Suprapubic skin (tissue), 4 donors: Measurements from ENCODE around the gene RGPD4. TPM values are rescaled to one million over a fixed set of nuclear protein-coding genes. Genes with fewer than 3 reads are reported as not detected.

Experiments used
- DNase-seq, 2 donors: peaks; one replicate each; pipeline ENCODE4 v3.0.0-alpha.2; 2019; ENCODE audit warnings: low spot score in 2 of 2
- H3K27ac ChIP-seq: fragments of 200-600 bp; sonication (generic); one replicate; pipeline ENCODE4 v1.5.1; 2019
- H3K27me3 ChIP-seq: fragments of 200-600 bp; sonication (generic); one replicate; pipeline ENCODE4 v1.5.1; 2019
- H3K36me3 ChIP-seq: fragments of 200-600 bp; sonication (generic); one replicate; pipeline ENCODE4 v1.5.1; 2019
- H3K4me1 ChIP-seq: fragments of 200-600 bp; sonication (generic); one replicate; pipeline ENCODE4 v1.5.1; 2019
- H3K4me3 ChIP-seq: fragments of 200-600 bp; sonication (generic); one replicate; pipeline ENCODE4 v1.5.1; 2019; ENCODE audit warnings: mild to moderate bottlenecking
- H3K9me3 ChIP-seq: fragments of 200-600 bp; sonication (generic); one replicate; pipeline ENCODE4 v1.5.1; 2019
- CTCF ChIP-seq, 2 donors: fragments of 200-600 bp in 1 of 2; fragments of 450-650 bp in 1 of 2; sonication (generic) in 1 of 2; IDR thresholded peaks; one replicate each; pipeline ENCODE4 v1.5.1; 2016 to 2019; ENCODE audit warnings: antibody characterized with exemption in 2 of 2, mild to moderate bottlenecking in 1 of 2, moderate library complexity in 1 of 2
- EP300 ChIP-seq: sonication (generic); formaldehyde crosslinking; IDR thresholded peaks from one replicate; pipeline ENCODE4 v1.6.1; 2017; ENCODE audit warnings: antibody characterized with exemption
- POLR2A ChIP-seq, 2 donors: fragments of 450-650 bp; IDR thresholded peaks; one replicate each; pipeline ENCODE4 v1.6.1; 2017; ENCODE audit warnings: antibody characterized with exemption in 2 of 2, mild to moderate bottlenecking in 2 of 2, moderate library complexity in 2 of 2
- POLR2AphosphoS5 ChIP-seq, 3 donors: sonication (generic); formaldehyde crosslinking; IDR thresholded peaks; one replicate each; pipeline ENCODE4 v1.6.1; 2017; ENCODE audit warnings: antibody characterized with exemption in 3 of 3
- WGBS: methylation state at CpG from one replicate; pipeline ENCODE4 v1.1.5; 2018; 5-methylcytosine and 5-hydroxymethylcytosine counted together
- total RNA-seq, 4 donors: library from RNA; depleted of rRNA; stranded (reverse); fragments of >200 nt; gene quantifications; one replicate each; pipeline ENCODE4 v1.1.0, GENCODE V29; 2016

The RGPD4 gene
- total RNA-seq, 4 donors from 2014 or later = 0.08 to 0.32 TPM; not detected in 2

DNA sequence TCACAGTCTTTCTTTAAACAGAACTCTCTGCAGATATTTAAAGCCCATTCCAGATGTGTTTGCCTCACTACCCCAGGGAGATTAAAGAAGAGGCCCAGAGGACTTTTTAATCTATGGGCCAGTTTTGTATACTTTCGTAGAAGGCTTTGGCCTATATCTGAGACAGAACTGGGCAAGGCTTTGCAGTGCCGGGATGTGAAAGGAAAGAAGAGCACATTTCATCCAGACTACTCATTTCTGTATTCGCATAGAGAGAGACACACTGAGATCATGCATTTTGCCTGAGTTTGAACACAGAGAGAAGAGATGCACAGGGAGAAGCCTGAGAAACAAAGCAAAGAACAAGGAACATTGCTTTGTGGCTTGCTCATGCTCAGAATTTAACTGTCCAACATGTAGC is 104.7 kb downstream of the RGPD4 start:
- Histone ChIP-seq H3K36me3 (no peaks in the 10 kb centered on the region), H3K27me3 (no peaks in the 10 kb centered on the region), H3K27ac (no peak overlapping the region), H3K4me3 (no peak overlapping the region), H3K4me1 (no peaks in the 10 kb centered on the region), H3K9me3 (no peaks in the 10 kb centered on the region)
- TF ChIP-seq POLR2AphosphoS5 (IDR thresholded peaks at IDR 0.05) (no peak), POLR2A (IDR thresholded peaks at IDR 0.05) (no peak), CTCF (IDR thresholded peaks at IDR 0.05) (no peak), EP300 (no peak)
- 87% methylated on average over 3 of the region's 3 CpGs for WGBS
- no peak for DNase-seq

DNA sequence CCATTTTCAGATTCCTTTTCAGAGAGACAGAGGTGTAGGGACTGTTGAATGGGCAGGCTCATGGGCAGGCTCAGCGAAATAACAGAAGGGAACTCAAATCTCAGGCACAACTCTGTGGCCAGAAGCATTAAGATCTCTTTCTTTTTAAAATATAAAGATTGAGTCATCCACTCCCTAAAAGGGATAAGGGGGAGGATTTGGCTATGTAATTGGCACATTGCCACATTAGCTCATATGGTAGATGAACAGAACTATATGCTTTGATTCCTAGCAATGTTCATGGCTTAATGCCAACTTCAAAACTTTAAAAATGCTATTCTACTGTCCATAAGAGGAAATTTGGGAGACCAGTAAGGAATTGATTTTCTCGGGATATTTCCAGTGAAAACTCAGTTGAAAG is 105.8 kb downstream of the RGPD4 start:
- DNase-seq = no peak
- TF ChIP-seq POLR2AphosphoS5 (IDR thresholded peaks at IDR 0.05) = no peak
- TF ChIP-seq EP300 = no peak
- no peak for TF ChIP-seq POLR2A (IDR thresholded peaks at IDR 0.05)
- no peak for TF ChIP-seq CTCF (IDR thresholded peaks at IDR 0.05)
- H3K27me3 ChIP-seq = no peaks in the 10 kb centered on the region
- 50% methylated on average over 2 of the region's 2 CpGs for WGBS
- no peaks in the 10 kb centered on the region for H3K36me3 ChIP-seq
- H3K4me1 ChIP-seq = no peaks in the 10 kb centered on the region
- H3K4me3 ChIP-seq = no peak overlapping the region
- no peaks in the 10 kb centered on the region for H3K9me3 ChIP-seq
- no peak overlapping the region for H3K27ac ChIP-seq

- 43% methylated on average over 3 of the region's 3 CpGs for WGBS
- H3K36me3 ChIP-seq = no peaks in the 10 kb centered on the region
- H3K4me1 ChIP-seq = no peaks in the 10 kb centered on the region
- no peak overlapping the region for H3K4me3 ChIP-seq
- no peak overlapping the region for H3K27ac ChIP-seq
- TF ChIP-seq POLR2AphosphoS5 (IDR thresholded peaks at IDR 0.05) (no peak), EP300 (no peak), POLR2A (IDR thresholded peaks at IDR 0.05) (no peak), CTCF (IDR thresholded peaks at IDR 0.05) (peak in 1 of 2 donors; percentile 13)
- no peak for DNase-seq
- no peaks in the 10 kb centered on the region for H3K9me3 ChIP-seq
- H3K27me3 ChIP-seq = no peaks in the 10 kb centered on the region
Measured at GRCh38 chr2:107932979-107933378, 106.3 kb downstream of the RGPD4 start.

DNA sequence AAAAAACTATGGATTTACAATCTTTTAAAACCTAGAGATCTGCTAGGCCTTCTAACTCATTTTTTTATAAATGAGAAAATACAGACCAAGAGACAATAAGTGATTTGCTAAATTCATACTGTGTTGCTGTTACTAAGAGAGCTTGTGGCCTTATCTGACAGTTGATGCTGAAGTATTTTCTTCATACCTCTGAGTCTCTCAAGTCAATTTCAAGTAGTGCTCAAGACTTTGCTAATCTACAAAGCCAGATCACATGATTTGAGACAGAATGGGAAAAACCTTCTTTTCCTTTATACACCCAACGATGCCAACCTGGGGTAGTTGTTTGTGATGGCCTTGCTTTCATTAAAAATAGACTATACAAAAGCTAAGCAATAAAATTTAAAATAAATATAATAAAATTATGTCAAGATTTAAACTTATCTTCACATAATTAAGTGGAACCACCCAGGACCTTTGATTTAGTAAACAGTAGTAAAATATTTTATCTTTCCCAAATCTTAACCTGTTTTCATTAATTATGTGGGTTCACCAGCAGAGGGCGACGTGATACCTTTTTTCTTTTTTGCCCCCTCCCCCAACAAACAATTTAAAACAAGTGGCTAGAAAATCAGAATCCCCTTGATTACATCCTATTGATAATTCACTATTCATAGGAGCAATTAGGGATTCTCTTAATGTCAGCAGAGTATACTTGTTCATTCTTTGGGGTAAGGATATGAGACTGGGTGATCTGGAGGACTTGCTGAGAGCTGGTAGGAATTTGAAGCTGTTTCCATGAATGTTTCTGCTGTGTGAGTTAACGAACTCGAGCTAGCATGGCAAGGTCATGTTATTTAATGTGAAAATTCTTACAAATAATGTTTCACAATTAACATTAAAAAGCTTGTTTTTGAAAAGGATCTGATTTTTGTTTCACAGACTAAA is 110.0 kb downstream of the RGPD4 start:
- no peak for DNase-seq
- 39% methylated on average over 5 of the region's 5 CpGs for WGBS
- no peak overlapping the region for H3K27ac ChIP-seq
- H3K27me3 ChIP-seq = no peaks in the 10 kb centered on the region
- no peaks in the 10 kb centered on the region for H3K36me3 ChIP-seq
- no peaks in the 10 kb centered on the region for H3K4me1 ChIP-seq
- no peaks in the 10 kb centered on the region for H3K9me3 ChIP-seq
- no peak overlapping the region for H3K4me3 ChIP-seq
- TF ChIP-seq POLR2A (IDR thresholded peaks at IDR 0.05) (no peak), CTCF (IDR thresholded peaks at IDR 0.05) (no peak), POLR2AphosphoS5 (IDR thresholded peaks at IDR 0.05) (no peak), EP300 (no peak)

Other genes starting within 250 kb of the RGPD4 start
- gene SLC5A7, start 159.6 kb downstream of the RGPD4 start, total RNA-seq = not detected